Ectodermal cell (in vitro differentiated cells): Measurements from ENCODE around the gene SMYD3.
"Not testable (repeated sequence)": the region's sequence is repeated elsewhere in the genome, so short reads cannot be mapped to it uniquely, and the experiment has no call there.

ENCODE experiments used
- H3K27ac ChIP-seq: 2 replicates; pipeline ENCODE4 v1.7.0; 2013; ENCODE audit warnings: mild to moderate bottlenecking, low read depth, low read length; ENCODE audit not compliant: insufficient read depth, poor library complexity, severe bottlenecking
- H3K27me3 ChIP-seq: 2 replicates; pipeline ENCODE4 v1.7.0; 2013; ENCODE audit warnings: mild to moderate bottlenecking, low read length; ENCODE audit not compliant: insufficient read depth, control insufficient read depth, poor library complexity, severe bottlenecking
- H3K36me3 ChIP-seq: one replicate; pipeline ENCODE4 v1.7.0; 2013; ENCODE audit warnings: low read length; ENCODE audit not compliant: control insufficient read depth, insufficient read depth
- H3K4me1 ChIP-seq: one replicate; pipeline ENCODE4 v1.7.0; 2013; ENCODE audit warnings: low read length; ENCODE audit not compliant: control insufficient read depth, insufficient read depth
- H3K4me3 ChIP-seq: 2 replicates; pipeline ENCODE4 v1.7.0; 2013; ENCODE audit warnings: low read depth, low read length, control low read depth; ENCODE audit not compliant: insufficient read depth
- H3K9me3 ChIP-seq: 2 replicates; pipeline ENCODE4 v1.7.0; 2013; ENCODE audit warnings: mild to moderate bottlenecking, low read length, moderate library complexity; ENCODE audit not compliant: control insufficient read depth
- WGBS, 2 experiments: methylation state at CpG; one replicate each; pipeline ENCODE4 v1.1.7; 2013; ENCODE audit warnings: missing lambda C conversion rate in 2 of 2; 5-methylcytosine and 5-hydroxymethylcytosine counted together

SMYD3 gene

DNA sequence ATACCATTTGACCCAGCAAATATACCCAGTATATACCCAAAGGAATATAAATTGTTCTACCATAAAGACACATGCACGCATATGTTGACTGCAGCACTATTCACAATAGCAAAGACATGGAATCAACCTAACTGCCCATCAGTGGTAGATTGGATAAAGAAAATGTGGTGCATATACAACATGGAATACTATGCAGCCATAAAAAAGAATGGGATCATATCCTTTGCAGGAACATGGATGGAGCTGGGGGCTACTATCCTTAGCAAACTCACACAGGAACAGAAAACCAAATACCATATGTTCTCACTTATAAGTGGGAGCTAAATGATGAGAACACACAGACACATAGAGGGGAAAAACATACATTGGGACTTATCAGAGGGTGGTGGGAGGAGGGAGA is 766.7 kb downstream of the SMYD3 start:
- H3K4me3 ChIP-seq, H3K27me3 ChIP-seq, H3K27ac ChIP-seq, H3K9me3 ChIP-seq, H3K36me3 ChIP-seq: not testable (repeated sequence)
- H3K4me1 ChIP-seq = peaks cover 12% of the 10 kb centered on the region
- WGBS, 2 experiments = 90 to 91% methylated on average over 1 of the region's 1 CpG

- Histone ChIP-seq H3K4me1 (no peaks in the 10 kb centered on the region), H3K36me3 (no peaks in the 10 kb centered on the region), H3K27me3 (no peaks in the 10 kb centered on the region), H3K27ac (no peak overlapping the region), H3K4me3 (no peak overlapping the region), H3K9me3 (no peaks in the 10 kb centered on the region)
- WGBS, 2 experiments = 90 to 92% methylated on average over 2 of the region's 2 CpGs
Observed at GRCh38 chr1:245730801-245731200, 776.3 kb downstream of the SMYD3 start.

GRCh38 chr1:245728035-245728434 is 779.0 kb downstream of the SMYD3 start:
- not testable (repeated sequence) for H3K27ac ChIP-seq, H3K36me3 ChIP-seq, H3K9me3 ChIP-seq, H3K27me3 ChIP-seq, H3K4me3 ChIP-seq, H3K4me1 ChIP-seq
- WGBS, 2 experiments = 80 to 100% methylated on average over 2 to 3 of the region's 3 CpGs

DNA sequence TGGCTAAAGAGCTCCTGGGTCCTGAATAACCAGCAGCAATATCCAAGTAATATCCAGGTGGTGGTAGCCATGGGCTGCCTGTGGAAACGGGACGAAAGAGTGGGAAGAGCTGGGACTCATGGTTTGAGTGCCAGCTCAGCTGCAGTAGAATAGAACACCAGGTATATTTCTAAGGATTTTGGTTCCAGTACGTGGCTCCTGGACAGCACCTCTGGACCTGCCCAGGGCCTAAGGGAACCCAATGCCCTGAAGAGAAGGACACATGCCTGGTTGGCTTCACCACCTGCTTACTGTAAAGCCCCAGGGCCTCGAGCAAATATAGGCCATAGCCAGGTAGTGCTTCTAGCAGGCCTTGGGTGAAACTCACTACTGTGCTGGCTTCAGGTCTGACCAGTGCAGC is 785.6 kb downstream of the SMYD3 start:
- Histone ChIP-seq H3K36me3 (no peaks in the 10 kb centered on the region), H3K27me3 (no peaks in the 10 kb centered on the region), H3K4me3 (no peak overlapping the region), H3K27ac (no peak overlapping the region), H3K9me3 (no peaks in the 10 kb centered on the region), H3K4me1 (no peaks in the 10 kb centered on the region)
- 93 to 95% methylated on average over 4 of the region's 4 CpGs for WGBS, 2 experiments

DNA sequence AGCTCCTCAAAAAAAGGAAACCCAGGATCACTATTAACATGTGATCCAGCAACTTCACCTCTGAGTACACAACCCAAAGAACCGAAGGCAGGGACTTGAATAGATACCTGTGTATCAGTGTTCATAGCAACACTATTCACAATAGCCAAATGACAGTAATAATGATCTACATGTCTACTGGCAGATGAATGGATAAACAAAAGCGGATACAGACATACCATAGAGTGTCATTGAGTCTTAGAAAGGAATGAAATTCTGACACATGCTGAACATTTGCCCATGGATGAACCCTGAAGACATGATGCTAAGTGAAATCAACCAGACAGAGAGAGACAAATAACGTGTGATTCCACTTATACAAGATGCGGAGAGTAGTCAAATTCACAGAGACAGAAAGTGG is 788.1 kb downstream of the SMYD3 start:
- 90 to 94% methylated on average over 4 of the region's 4 CpGs for WGBS, 2 experiments
- Histone ChIP-seq H3K27ac (no peak overlapping the region), H3K4me3 (no peak overlapping the region), H3K27me3 (no peaks in the 10 kb centered on the region), H3K4me1 (no peaks in the 10 kb centered on the region), H3K36me3 (no peaks in the 10 kb centered on the region), H3K9me3 (no peaks in the 10 kb centered on the region)

DNA sequence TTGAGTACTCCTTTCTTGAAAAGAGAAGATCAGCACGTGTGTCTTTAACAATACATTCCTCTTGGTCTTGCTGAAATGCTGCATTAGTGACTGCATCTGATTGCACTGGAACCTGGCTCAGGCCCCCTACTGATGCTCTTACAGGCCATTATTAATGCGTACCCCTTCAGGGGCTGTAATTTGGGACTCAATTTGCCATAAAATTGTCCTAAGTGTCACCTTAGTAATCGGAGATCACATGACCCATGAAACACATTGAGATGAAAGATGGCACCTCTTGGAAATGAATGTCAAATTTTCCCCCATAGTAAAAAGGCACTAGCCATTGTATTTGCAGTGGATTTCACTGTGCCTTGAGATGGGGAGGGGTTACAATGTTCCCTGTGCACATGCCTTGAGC is 789.0 kb downstream of the SMYD3 start:
- 81 to 85% methylated on average over 3 of the region's 3 CpGs for WGBS, 2 experiments
- Histone ChIP-seq H3K4me1 (no peaks in the 10 kb centered on the region), H3K27ac (no peak overlapping the region), H3K36me3 (no peaks in the 10 kb centered on the region), H3K4me3 (no peak overlapping the region), H3K27me3 (no peaks in the 10 kb centered on the region), H3K9me3 (no peaks in the 10 kb centered on the region)

DNA sequence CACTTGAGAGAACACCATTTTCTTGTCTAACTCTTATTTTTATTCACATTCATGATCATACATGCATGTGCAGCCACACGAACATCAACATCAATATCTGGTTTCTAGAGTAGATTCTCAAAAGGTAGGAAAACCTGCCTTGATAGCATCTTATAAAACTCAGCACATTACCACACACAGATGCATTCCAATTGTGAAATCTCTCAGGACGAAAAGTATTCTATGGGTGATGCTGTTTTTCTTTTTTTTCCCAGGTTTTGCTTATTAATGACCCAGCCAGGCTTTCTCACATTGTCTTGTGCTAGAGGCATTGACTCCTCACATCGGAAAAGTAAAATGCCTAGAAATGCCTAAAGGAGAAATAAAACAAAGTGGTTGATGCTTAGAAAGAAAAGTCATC is 789.5 kb downstream of the SMYD3 start:
- Histone ChIP-seq H3K27me3 (no peaks in the 10 kb centered on the region), H3K27ac (no peak overlapping the region), H3K4me1 (no peaks in the 10 kb centered on the region), H3K4me3 (no peak overlapping the region), H3K36me3 (no peaks in the 10 kb centered on the region), H3K9me3 (no peaks in the 10 kb centered on the region)
- WGBS, 2 experiments = 93 to 94% methylated on average over 3 of the region's 3 CpGs

GRCh38 chr1:245716561-245716960 is 790.5 kb downstream of the SMYD3 start:
- 95 to 97% methylated on average over 3 of the region's 3 CpGs for WGBS, 2 experiments
- Histone ChIP-seq H3K9me3 (no peaks in the 10 kb centered on the region), H3K27me3 (no peaks in the 10 kb centered on the region), H3K4me3 (no peak overlapping the region), H3K4me1 (no peaks in the 10 kb centered on the region), H3K27ac (no peak overlapping the region), H3K36me3 (no peaks in the 10 kb centered on the region)

DNA sequence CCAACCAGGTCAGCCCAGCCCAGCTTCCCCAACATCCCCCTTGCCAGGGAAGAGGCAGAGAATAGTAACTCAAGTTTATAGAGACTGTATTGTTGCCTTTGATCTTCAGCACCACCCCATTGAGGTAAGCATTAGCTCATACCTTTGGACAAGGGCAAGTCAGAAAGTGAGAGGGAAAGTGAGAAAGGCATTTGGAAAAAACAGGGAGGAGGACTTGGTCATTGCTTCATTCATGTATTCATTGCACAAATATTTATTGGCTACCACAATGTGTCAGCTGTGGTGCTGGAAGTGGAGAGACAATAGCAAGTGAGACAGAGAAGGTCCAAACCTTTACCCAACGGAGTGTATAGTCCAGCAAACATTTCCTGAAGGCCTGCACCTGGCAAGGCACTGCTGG is 791.1 kb downstream of the SMYD3 start:
- Histone ChIP-seq H3K27me3 (no peaks in the 10 kb centered on the region), H3K9me3 (no peaks in the 10 kb centered on the region), H3K4me1 (no peaks in the 10 kb centered on the region), H3K27ac (no peak overlapping the region), H3K36me3 (no peaks in the 10 kb centered on the region), H3K4me3 (no peak overlapping the region)
- 91 to 93% methylated on average over 1 of the region's 1 CpG for WGBS, 2 experiments

DNA sequence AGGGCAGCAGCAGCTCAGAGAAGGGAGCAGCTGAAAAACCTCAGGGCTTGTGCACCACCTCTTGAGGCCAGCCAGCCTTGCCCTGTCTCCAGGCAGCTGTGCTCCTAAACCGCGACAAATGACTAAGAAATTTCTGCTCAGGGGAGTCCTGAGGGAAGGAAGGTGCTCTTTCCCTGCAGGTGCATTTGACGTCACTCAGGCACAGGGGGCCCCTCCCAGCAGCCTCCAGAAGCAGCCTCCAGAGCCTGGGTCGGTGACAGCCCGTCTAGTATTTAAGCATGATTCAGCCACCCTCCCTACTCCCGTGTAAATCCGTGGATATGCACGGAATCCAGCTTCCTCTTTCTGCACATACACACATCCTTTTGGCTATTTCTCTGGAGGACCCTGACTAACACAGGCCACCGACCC is 791.8 kb downstream of the SMYD3 start:
- WGBS, 2 experiments = 88 to 92% methylated on average over 9 of the region's 9 CpGs
- Histone ChIP-seq H3K9me3 (no peaks in the 10 kb centered on the region), H3K27ac (no peak overlapping the region), H3K4me1 (no peaks in the 10 kb centered on the region), H3K36me3 (no peaks in the 10 kb centered on the region), H3K4me3 (no peak overlapping the region), H3K27me3 (no peaks in the 10 kb centered on the region)

DNA sequence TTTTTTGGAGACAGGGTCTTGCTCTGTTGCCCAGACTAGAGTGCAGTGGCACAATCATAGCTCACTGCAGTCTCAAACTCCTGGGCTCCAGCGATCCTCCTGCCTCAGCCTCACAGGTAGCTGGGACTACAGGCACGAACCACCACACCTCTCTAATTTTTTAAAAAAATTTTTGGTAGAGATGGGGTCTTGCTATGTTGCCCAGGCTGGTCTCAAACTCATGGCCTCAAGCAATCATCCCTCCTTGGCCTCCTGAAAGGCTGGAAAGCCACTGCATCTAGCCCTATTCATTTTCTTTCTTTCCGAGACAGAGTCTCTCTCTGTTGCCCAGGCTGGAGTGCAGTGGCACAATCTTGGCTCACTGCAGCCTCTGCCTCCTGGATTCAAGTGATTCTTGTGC is 793.1 kb downstream of the SMYD3 start:
- not testable (repeated sequence) for H3K36me3 ChIP-seq

More for the DNA sequence above, 793.1 kb downstream of the SMYD3 start:
- not testable (repeated sequence) for H3K9me3 ChIP-seq, H3K4me3 ChIP-seq, H3K27ac ChIP-seq, H3K27me3 ChIP-seq, H3K4me1 ChIP-seq
- 82 to 94% methylated on average over 2 to 3 of the region's 3 CpGs for WGBS, 2 experiments
